ENCODE data around the gene VWF. TPM values are rescaled to one million over a fixed set of nuclear protein-coding genes. Genes with fewer than 3 reads are reported as not detected.

The VWF gene
- polyA plus RNA-seq, 1 donor (not counting 4 experiments of a cell fraction or from before 2014, with no cell fraction given) = 0.01 TPM

- H3K27me3 ChIP-seq (ENCODE audit: control insufficient read depth, extremely low read depth, insufficient read depth, low read length) = no peaks in the 10 kb centered on the region
- FAIRE-seq (no peak), DNase-seq (ENCODE audit: low read depth, low spot score) (no peak)
- H2AFZ ChIP-seq (ENCODE audit: control insufficient read depth, low read length) = no peak overlapping the region
- H3K27ac ChIP-seq (ENCODE audit: control insufficient read depth, insufficient read depth, low read length) = no peak overlapping the region
- H3K36me3 ChIP-seq (ENCODE audit: control insufficient read depth in 2 of 2, extremely low read depth in 1 of 2, insufficient read depth in 2 of 2, low read length in 2 of 2) = no peaks in the 10 kb centered on the region
- no peaks in the 10 kb centered on the region for H3K9me1 ChIP-seq (ENCODE audit: control insufficient read depth, extremely low read depth, insufficient read depth, low read length)
- TF ChIP-seq CTCF (optimal IDR thresholded peaks at IDR 0.05 in 1 of 3, IDR thresholded peaks at IDR 0.05 in 1 of 3, conservative IDR thresholded peaks at IDR 0.05 in 1 of 3; ENCODE audit: extremely low read depth in 1 of 3, insufficient read depth in 2 of 3, low read length in 3 of 3) (no peak), EZH2 (IDR thresholded peaks at IDR 0.05; ENCODE audit: low read length) (no peak)
- H3K4me1 ChIP-seq (ENCODE audit: control insufficient read depth, extremely low read depth, insufficient read depth, low read length) = peaks cover 10% of the 10 kb centered on the region
- H4K20me1 ChIP-seq (ENCODE audit: control insufficient read depth, extremely low read depth, insufficient read depth, low read length) = no peaks in the 10 kb centered on the region
- no peak overlapping the region for H3K4me3 ChIP-seq (ENCODE audit: control insufficient read depth in 2 of 3, extremely low read depth in 1 of 3, insufficient read depth in 2 of 3, low read depth in 1 of 3, low read length in 3 of 3)
- H3K79me2 ChIP-seq (ENCODE audit: control insufficient read depth, insufficient read depth, low read length) = no peaks in the 10 kb centered on the region
- H3K9ac ChIP-seq (ENCODE audit: control insufficient read depth, extremely low read depth, insufficient read depth, low read length) = no peak overlapping the region
- dilution Hi-C loops (cut with MboI; ENCODE audit: extremely low pct_ligation_motif_present, low sequenced_read_pairs) = no loop called here
- H3K9me3 ChIP-seq (ENCODE audit: control insufficient read depth, low read depth, low read length) = no peaks in the 10 kb centered on the region
- no peak overlapping the region for H3K4me2 ChIP-seq (ENCODE audit: control insufficient read depth, extremely low read depth, insufficient read depth, low read depth, low read length)
These were observed 83.7 kb downstream of the VWF start for GRCh38 chr12:6040815-6041214.

GRCh38 chr12:6039894-6040601, 84.4 kb downstream of the VWF start:
- no peaks in the 10 kb centered on the region for H3K9me1 ChIP-seq (ENCODE audit: control insufficient read depth, extremely low read depth, insufficient read depth, low read length)
- TF ChIP-seq EZH2 (IDR thresholded peaks at IDR 0.05; ENCODE audit: low read length) = no peak
- TF ChIP-seq CTCF (optimal IDR thresholded peaks at IDR 0.05 in 1 of 3, IDR thresholded peaks at IDR 0.05 in 1 of 3, conservative IDR thresholded peaks at IDR 0.05 in 1 of 3; ENCODE audit: extremely low read depth in 1 of 3, insufficient read depth in 2 of 3, low read length in 3 of 3) = peak; percentile 84 to 94 (median 93)
- no peaks in the 10 kb centered on the region for H4K20me1 ChIP-seq (ENCODE audit: control insufficient read depth, extremely low read depth, insufficient read depth, low read length)
- H3K79me2 ChIP-seq (ENCODE audit: control insufficient read depth, insufficient read depth, low read length) = no peaks in the 10 kb centered on the region
- no peak overlapping the region for H3K27ac ChIP-seq (ENCODE audit: control insufficient read depth, insufficient read depth, low read length)
- no peak overlapping the region for H3K4me3 ChIP-seq (ENCODE audit: control insufficient read depth in 2 of 3, extremely low read depth in 1 of 3, insufficient read depth in 2 of 3, low read depth in 1 of 3, low read length in 3 of 3)
- H3K27me3 ChIP-seq (ENCODE audit: control insufficient read depth, extremely low read depth, insufficient read depth, low read length) = no peaks in the 10 kb centered on the region
- FAIRE-seq (peak; percentile 93), DNase-seq (ENCODE audit: low read depth, low spot score) (peak; percentile 25)
- H3K4me2 ChIP-seq (ENCODE audit: control insufficient read depth, extremely low read depth, insufficient read depth, low read depth, low read length) = peak overlapping the region; percentile 24
- H3K4me1 ChIP-seq (ENCODE audit: control insufficient read depth, extremely low read depth, insufficient read depth, low read length) = peaks cover 10% of the 10 kb centered on the region
- H3K9ac ChIP-seq (ENCODE audit: control insufficient read depth, extremely low read depth, insufficient read depth, low read length) = no peak overlapping the region
- peak overlapping the region; percentile 55 for H2AFZ ChIP-seq (ENCODE audit: control insufficient read depth, low read length)
- no peaks in the 10 kb centered on the region for H3K36me3 ChIP-seq (ENCODE audit: control insufficient read depth in 2 of 2, extremely low read depth in 1 of 2, insufficient read depth in 2 of 2, low read length in 2 of 2)
- no peaks in the 10 kb centered on the region for H3K9me3 ChIP-seq (ENCODE audit: control insufficient read depth, low read depth, low read length)
- dilution Hi-C loops (cut with MboI; ENCODE audit: extremely low pct_ligation_motif_present, low sequenced_read_pairs) = no loop called here
